Measurements from ENCODE around the gene CEP112. TPM values are rescaled to one million over a fixed set of nuclear protein-coding genes. Genes with fewer than 3 reads are reported as not detected.

The CEP112 gene
- total and polyA plus RNA-seq, 9 of the 15 experiments (the other 6 are each of a cell fraction or from before 2014, with no cell fraction given): 0.84 TPM; not detected in 8

DNA sequence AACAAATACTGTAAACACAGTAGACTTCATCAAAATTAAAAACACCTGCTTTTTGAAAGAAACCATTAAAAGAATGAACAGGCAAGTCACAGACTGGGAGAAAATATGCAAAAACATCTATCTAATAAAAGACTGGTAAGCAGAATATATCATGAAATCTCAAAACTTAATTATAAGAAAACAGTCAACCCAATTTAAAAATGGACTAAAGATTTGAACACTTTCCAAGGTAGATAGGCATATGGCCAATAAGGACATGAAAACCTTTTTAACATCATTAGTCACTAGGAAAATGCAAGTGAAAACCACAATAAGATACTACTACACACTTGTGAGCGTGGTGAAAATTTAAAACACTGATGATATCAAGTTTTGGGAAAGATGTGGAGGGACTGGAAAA is 218.7 kb downstream of the CEP112 start:
- FAIRE-seq: no peak
- TF ChIP-seq L3MBTL2 (IDR thresholded peaks at IDR 0.05) (no peak), ZNF707 (CRISPR knock-in tag; conservative IDR thresholded peaks at IDR 0.05) (no peak), U2AF1 (optimal IDR thresholded peaks at IDR 0.05; ENCODE audit: low read depth, low read length) (no peak), ELF4 (CRISPR knock-in tag; IDR thresholded peaks at IDR 0.05) (no peak), MTA2 (IDR thresholded peaks at IDR 0.05; ENCODE audit: low read depth) (no peak), NR4A1 (CRISPR knock-in tag; IDR thresholded peaks at IDR 0.05) (no peak), NR4A1 (tag; IDR thresholded peaks at IDR 0.05) (no peak), STAT5B (CRISPR knock-in tag; IDR thresholded peaks at IDR 0.05) (no peak)
- TF ChIP-seq, protein P1, sequence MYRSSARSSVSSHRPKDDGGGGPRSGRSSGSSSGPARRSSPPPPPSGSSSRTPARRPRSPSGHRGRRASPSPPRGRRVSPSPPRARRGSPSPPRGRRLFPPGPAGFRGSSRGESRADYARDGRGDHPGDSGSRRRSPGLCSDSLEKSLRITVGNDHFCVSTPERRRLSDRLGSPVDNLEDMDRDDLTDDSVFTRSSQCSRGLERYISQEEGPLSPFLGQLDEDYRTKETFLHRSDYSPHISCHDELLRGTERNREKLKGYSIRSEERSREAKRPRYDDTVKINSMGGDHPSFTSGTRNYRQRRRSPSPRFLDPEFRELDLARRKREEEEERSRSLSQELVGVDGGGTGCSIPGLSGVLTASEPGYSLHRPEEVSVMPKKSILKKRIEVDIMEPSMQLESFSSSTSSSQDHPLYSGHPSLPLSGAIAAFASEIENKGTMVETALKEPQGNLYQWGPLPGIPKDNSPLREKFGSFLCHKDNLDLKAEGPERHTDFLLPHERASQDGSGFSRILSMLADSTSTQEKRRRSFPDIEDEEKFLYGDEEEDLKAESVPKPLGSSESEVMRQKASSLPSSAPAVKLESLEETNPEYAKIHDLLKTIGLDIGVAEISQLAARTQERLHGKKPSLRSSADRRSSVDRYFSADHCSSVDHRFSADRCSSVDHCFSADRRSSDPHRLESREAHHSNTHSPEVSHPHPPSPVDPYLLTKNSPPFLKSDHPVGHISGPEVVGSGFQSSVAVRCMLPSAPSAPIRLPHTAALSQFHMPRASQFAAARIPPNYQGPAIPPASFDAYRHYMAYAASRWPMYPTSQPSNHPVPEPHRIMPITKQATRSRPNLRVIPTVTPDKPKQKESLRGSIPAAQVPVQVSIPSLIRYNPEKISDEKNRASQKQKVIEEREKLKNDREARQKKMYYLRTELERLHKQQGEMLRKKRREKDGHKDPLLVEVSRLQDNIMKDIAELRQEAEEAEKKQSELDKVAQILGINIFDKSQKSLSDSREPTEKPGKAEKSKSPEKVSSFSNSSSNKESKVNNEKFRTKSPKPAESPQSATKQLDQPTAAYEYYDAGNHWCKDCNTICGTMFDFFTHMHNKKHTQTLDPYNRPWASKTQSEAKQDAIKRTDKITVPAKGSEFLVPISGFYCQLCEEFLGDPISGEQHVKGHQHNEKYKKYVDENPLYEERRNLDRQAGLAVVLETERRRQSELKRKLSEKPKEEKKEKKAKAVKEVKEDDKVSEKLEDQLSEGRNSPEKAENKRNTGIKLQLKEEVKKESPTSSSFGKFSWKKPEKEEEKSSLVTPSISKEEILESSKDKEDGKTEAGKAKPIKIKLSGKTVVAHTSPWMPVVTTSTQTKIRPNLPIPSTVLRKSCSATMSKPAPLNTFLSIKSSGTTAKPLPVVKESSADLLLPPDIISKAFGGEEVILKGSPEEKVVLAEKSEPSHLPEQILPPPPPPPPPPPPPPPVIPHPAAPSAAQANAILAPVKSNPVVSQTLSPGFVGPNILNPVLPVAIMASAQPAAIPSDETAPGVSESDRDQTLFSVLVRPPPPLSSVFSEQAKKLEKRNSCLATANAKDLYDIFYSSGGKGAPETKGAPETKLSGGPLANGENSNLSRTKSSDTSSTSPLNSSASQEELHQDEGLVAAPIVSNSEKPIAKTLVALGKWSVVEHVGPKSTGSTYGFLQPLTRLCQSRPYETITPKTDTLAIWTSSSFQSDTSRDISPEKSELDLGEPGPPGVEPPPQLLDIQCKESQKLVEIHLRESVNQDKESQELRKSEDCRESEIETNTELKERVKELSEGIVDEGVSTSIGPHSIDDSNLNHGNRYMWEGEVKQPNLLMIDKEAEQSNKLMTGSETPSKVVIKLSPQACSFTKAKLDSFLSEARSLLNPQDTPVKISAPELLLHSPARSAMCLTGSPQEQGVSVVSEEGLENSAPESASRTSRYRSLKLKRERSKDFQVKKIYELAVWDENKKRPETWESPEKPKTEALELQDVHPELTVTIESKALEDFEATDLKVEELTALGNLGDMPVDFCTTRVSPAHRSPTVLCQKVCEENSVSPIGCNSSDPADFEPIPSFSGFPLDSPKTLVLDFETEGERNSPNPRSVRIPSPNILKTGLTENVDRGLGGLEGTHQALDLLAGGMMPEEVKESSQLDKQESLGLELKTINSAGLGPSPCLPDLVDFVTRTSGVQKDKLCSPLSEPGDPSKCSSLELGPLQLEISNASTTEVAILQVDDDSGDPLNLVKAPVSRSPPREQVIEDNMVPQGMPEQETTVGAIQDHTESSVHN (IDR thresholded peaks at IDR 0.05; ENCODE audit: borderline replicate concordance in 1 of 2, low read depth in 1 of 2): no peak
- TF ChIP-seq, protein P2, sequence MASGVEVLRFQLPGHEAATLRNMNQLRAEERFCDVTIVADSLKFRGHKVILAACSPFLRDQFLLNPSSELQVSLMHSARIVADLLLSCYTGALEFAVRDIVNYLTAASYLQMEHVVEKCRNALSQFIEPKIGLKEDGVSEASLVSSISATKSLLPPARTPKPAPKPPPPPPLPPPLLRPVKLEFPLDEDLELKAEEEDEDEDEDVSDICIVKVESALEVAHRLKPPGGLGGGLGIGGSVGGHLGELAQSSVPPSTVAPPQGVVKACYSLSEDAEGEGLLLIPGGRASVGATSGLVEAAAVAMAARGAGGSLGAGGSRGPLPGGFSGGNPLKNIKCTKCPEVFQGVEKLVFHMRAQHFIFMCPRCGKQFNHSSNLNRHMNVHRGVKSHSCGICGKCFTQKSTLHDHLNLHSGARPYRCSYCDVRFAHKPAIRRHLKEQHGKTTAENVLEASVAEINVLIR (CRISPR knock-in tag; IDR thresholded peaks at IDR 0.05): no peak
- TF ChIP-seq, protein P3, sequence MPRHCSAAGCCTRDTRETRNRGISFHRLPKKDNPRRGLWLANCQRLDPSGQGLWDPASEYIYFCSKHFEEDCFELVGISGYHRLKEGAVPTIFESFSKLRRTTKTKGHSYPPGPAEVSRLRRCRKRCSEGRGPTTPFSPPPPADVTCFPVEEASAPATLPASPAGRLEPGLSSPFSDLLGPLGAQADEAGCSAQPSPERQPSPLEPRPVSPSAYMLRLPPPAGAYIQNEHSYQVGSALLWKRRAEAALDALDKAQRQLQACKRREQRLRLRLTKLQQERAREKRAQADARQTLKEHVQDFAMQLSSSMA (CRISPR knock-in tag; IDR thresholded peaks at IDR 0.05): no peak
- TF ChIP-seq, protein P4, sequence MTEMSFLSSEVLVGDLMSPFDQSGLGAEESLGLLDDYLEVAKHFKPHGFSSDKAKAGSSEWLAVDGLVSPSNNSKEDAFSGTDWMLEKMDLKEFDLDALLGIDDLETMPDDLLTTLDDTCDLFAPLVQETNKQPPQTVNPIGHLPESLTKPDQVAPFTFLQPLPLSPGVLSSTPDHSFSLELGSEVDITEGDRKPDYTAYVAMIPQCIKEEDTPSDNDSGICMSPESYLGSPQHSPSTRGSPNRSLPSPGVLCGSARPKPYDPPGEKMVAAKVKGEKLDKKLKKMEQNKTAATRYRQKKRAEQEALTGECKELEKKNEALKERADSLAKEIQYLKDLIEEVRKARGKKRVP (CRISPR knock-in tag; IDR thresholded peaks at IDR 0.05): no peak

More for the DNA sequence above, 218.7 kb downstream of the CEP112 start:
- BruUV-seq (replicated peaks): no TSS peak
- Histone ChIP-seq H4K20me1 (replicated peaks; ENCODE audit: control insufficient read depth, insufficient read depth, low read length) (no peaks in the 10 kb centered on the region), H3K9me3 (replicated peaks; ENCODE audit: control insufficient read depth, insufficient read depth, low read depth, low read length) (peaks cover 15% of the 10 kb centered on the region), H3K27me3 (ENCODE audit: control insufficient read depth in 2 of 2, insufficient read depth in 2 of 2, low read length in 2 of 2) (no peaks in the 10 kb centered on the region; a peak in 1 of 5 replicates), H3K4me3 (no peak overlapping the region), H3K4me1 (replicated peaks in 1 of 2; ENCODE audit: control insufficient read depth in 2 of 2, insufficient read depth in 2 of 2, low read length in 2 of 2) (no peaks in the 10 kb centered on the region), H3K9me1 (ENCODE audit: control insufficient read depth, insufficient read depth, low read length) (no peaks in the 10 kb centered on the region), H2AFZ (ENCODE audit: low read depth, low read length) (no peak overlapping the region), H3K79me2 (ENCODE audit: control insufficient read depth, insufficient read depth, low read length) (no peaks in the 10 kb centered on the region), H3K4me2 (ENCODE audit: insufficient read depth, low read length) (no peak overlapping the region), H3K27ac (ENCODE audit: extremely low read depth, low read depth, low read length) (no peak overlapping the region), H3K9ac (ENCODE audit: insufficient read depth in 1 of 2, low read depth in 2 of 2, low read length in 2 of 2) (no peak overlapping the region), H3K36me3 (ENCODE audit: control insufficient read depth, insufficient read depth, low read length) (no peaks in the 10 kb centered on the region)
- intact Hi-C loops (cut with micrococcal nuclease) (no loop called here), in situ Hi-C loops (cut with MboI) (no loop called here)
- 0% methylated on average over 1 of the region's 1 CpG for WGBS (ENCODE audit: insufficient coverage, low coverage, missing lambda C conversion rate)
- DNase-seq (ENCODE audit: extremely low read depth in 1 of 4, low spot score in 3 of 4): no peak
- no peak for ATAC-seq
- CTCF ChIA-PET (ENCODE audit: low intra/inter-chr PET ratio): no interaction called here
- POLR2A ChIA-PET: no interaction called here
